Measurements from ENCODE around the gene STXBP6.
"Not testable (repeated sequence)": the region's sequence is repeated elsewhere in the genome, so short reads cannot be mapped to it uniquely, and the experiment has no call there.

The STXBP6 gene

GRCh38 chr14:24952851-24953666, 96.9 kb downstream of the STXBP6 start:
- no peak for DNase-seq

DNA sequence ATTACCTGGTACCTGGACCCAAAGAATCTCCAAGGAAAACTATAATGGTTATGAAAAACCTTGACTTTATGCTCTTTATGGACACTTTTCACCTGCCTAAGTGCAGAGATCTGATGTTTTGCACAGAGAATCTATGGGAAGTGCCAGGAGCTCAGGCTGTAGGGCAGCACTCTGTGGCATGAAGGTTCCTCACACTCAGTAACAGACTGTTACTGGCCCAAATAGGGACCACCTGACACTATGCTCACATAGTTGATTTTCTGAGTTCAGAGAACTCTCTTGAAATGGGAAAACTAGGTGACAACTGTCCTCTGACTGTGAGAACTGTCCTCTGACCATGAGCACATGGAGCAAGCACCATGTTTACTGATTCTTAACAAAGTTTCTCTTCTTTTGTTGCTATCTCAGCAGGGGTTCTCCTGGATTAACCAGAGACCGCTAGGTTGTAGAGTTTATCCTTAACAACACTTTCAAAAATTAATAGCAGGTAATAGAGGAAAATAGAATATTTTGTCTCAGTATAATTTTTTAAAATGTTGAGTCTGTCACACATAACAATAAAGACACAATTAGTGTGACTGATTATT, 101.6 kb downstream of the STXBP6 start:
- DNase-seq, result no peak

GRCh38 chr14:24947131-24947530, 102.8 kb downstream of the STXBP6 start:
- DNase-seq, result no peak

DNA sequence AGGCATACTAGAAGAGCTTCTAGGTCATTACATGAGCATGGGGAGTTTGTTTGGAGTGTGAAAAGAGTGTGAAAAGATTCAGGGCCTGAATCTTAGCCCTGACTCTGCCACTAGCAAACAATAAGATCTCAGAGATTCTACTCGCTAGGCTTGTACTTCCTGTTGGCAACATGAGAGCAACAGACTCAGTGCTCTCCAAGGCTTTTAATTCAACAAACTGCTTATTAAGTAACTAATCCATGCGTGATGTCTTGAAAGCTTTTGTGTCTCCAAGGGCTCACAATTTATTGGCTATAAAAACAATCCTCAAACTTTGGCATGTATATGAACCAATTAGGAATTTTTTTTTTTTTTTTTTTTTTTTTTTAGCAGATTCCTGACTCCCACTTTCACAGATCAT, 105.1 kb downstream of the STXBP6 start:
- DNase-seq, result no peak

- DNase-seq, result no peak
Observed at GRCh38 chr14:24943024-24943423, 106.9 kb downstream of the STXBP6 start.

DNA sequence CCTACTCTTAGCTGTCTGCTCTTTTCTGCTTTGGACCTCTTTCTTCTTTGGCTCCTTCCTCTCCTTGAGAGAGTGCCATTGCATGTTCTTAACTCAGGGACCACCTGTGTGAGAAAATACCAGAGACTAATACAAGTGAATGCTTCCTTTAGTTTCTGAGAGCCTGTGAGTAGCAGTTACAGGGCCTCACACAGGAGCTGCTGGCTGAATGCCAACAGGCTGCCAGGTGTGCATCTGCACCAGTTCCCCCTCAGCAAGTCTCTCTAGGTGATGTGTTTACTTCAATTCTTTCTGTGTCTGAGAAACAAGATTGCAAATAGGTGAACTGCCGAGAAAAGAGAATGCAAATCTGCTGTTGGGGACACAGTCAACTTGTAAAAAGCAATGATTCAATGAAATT, 108.2 kb downstream of the STXBP6 start:
- DNase-seq, result no peak

GRCh38 chr14:24940213-24940783, 109.6 kb downstream of the STXBP6 start:
- no peak for DNase-seq

GRCh38 chr14:24938593-24938992, 111.4 kb downstream of the STXBP6 start:
- no peak for DNase-seq

DNA sequence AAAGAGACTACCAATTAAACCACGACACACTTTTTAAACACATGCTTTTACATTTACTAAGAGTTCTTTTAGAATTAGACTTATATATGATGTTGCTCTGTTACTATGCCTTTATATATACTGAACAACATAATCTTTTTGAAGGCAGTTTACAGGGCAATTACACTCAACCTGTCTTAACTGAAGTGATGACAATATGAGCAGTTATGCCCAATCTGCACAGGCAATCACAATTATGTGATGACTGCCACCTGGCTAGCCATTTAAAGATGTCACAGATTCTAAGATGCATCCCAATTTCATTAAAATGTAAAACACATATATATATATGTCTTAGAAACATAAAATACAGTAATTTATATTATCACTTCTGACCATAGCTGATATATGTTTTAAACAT, 112.6 kb downstream of the STXBP6 start:
- DNase-seq, result no peak

GRCh38 chr14:24936773-24937172, 113.2 kb downstream of the STXBP6 start:
- not testable (repeated sequence) for DNase-seq

DNA sequence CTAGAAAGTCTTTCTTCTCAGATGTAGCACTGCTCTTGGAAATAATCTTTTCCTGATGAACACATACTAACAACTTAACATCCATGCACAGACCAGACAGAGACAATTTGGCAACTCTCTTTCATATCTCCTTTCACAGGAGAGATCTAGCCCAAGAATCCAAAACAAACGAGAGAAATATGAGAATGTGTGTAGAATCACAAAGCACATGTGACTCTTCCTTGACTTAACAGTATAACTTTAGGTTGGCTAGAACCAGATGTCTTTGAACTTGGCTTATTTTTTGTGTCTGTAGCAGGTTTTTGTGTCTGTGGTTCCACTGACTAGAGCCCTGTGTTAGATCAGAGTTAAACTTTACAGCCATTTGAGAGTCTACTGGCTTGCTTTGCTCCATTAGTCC, 114.2 kb downstream of the STXBP6 start:
- DNase-seq, result no peak

DNA sequence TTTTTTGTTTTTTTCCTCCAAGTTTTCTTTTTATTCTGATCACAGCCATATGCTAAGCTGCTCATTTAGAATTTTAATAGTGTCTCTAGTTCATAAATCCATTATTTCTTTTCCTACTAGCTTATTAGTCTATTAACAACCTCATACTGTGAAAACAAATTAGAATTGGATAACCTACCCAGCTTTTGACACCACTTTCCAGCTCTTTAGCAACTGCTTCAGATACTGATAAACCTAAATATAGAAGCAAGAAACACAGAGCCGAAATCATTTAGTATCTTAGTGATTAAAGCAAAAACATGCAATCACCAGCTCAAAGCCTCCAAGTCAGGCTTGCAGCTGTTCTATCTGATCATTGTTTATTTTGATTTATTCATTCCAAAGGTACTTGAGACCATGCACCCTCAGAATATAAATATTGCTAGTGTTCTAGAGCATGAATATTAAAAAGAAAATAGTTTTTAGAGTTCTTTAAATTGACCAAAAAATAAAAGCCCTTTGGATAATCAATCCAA, 121.5 kb downstream of the STXBP6 start:
- DNase-seq, result no peak

DNA sequence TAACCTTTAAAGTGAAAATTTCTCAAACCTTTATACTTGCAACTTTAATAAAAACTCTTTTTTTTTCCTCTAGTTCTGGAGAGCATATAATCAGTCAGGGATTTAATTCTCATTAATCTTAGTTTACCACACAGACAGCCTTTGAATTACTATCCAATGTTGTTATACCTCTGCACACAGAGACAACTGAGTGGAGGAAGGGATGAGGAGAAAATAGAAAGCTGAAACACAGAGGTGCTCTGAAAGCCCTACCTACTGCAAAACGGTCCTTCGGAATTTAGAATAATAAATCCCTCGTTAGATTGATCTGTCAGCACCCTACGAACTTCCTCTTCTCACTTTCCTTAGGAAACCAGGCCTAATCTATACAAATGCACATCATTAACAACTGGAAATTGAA, 122.1 kb downstream of the STXBP6 start:
- no peak for DNase-seq

DNA sequence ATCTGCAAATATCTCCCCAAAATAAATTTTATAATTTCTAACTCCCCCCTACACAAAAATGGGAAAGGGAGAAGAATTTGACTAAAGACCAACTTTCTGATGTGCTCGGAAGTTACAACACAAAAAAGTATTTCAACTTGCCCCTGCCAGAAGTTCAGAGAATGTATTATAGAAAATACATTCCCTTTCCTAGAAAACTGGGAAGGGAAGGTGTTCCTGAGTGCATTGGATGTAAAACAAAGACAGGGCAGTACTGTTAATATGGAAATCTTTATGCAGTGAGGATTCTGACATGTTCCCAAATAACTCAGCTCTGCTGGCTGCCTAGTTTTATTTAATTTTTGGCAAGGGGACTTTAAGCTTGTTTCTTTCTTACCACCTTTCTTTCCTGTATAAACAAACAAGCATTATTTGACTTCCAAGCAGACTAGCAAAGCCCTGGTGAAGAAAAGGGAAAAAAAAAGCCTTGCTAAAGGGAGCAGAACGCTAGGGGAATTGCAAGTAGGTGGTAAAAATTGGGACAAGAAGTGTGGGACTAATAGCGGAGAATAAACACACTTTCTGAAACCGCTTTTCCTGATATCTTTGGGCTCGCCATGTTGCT, 124.1 kb downstream of the STXBP6 start:
- DNase-seq, result no peak

- DNase-seq, result no peak
Observed at GRCh38 chr14:24924544-24924943, 125.4 kb downstream of the STXBP6 start.

- DNase-seq, result no peak
Observed at GRCh38 chr14:24921903-24922302, 128.0 kb downstream of the STXBP6 start.

DNA sequence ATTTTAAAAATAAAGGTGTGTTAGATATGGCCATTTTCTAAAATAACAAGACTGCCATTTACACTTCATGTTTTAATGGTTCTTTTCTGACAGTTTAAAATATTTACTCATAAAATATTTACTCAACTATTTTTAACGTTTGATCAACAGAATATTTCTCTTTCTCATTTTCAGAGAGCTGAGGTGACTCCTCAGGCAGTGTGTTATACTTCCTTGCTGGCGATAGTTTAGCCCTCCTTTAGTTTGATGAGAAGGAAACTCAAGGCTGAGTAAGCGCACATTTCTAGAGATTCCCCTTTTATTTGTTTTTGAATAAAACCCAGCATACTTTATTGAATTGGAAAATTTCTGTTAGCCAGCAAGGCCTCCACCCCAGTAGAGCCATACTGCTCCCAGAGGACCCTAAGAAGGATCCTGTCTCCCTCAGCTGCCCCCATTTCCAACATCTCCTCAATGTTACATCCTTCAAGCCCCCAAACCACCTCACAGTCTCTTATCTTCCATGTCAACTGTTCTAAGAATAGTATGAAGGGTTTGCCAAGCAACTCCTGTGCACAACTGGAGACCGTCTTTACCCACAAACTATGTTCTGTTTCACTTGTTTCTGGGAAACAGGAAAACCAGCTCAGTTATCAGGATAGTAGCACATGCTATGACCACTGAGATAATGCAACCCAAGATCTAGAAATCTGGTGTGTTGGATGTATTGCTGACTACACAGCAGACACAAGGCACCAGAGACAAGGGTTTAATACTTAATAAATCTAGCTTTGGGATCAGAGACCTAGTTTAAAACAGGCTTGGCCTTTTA, 129.5 kb downstream of the STXBP6 start:
- no peak for DNase-seq

DNA sequence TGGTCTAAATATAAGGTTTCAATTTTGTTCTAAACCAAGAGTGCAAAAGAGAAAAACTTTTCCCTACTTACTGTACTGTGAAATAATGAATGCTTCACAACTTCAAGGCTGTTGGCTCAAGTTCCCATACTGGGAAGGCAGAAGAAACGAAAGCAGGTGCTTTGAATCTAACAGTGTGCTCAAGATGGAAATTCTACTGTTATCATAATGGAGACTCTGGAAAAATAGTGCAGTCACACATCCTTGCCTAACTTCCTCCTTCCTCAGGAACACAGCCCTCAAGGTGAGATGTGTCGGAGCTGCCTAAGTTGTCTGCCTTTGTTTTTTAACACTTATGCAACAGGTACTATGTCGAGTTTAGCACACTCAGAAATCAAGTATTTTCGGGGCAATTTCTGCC, 131.1 kb downstream of the STXBP6 start:
- no peak for DNase-seq

DNA sequence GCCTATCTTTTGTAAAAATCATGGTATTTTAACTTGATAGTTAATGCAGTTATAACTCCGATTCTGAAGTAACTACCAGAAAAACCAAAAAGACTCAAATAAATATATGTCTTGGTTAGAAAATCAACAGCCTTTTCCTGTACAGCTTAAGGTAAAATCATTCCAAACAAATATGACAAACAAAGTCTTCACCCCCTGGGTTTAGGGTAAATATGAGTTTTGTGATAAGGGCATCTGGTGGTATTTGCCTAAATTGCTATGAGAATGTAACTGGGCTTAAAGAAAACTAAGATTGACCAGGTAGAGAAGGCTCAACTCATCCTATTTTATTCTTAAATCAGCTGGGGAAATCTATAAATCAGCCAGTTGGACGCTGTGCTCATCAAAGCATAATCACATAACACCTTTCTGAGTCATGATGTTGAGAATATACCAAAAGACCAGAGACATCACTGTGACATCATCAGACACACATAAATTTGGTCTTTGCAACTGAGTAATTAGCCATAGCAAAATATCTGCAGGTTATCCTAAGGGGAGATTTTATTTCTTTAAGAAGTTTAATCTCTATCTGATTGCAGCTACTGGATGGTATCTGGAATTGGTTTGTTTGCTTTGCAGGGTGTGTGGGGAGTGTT, 133.9 kb downstream of the STXBP6 start:
- DNase-seq, result no peak

DNA sequence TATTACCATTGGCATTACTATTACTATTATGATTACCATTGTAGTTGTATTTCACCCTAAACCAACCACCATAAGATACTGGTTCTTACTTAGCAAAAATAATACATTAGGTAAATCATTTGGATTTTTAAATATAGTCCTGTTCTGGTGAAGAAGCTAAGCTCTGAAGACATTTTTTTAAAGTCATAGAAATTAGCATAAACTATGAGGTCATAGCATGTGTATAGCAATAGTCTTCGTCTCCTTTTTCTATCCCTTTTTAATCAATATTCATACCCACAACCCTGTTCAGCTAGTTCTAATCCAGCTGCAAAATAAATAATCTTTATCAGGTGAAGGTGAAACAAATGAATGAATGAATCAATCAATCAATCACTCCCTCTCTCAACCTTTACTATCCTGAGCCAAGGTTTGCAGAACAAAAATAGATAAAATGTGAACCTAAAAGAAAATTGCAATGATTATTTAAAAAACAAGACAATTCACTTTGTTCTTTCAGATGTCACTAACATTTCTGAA, 134.5 kb downstream of the STXBP6 start:
- no peak for DNase-seq

GRCh38 chr14:24913746-24914145, 136.2 kb downstream of the STXBP6 start:
- DNase-seq, result no peak

- DNase-seq, result no peak
Observed at GRCh38 chr14:24913021-24913420, 136.9 kb downstream of the STXBP6 start.
